ENCODE results near the gene SRC.

SRC gene

DNA sequence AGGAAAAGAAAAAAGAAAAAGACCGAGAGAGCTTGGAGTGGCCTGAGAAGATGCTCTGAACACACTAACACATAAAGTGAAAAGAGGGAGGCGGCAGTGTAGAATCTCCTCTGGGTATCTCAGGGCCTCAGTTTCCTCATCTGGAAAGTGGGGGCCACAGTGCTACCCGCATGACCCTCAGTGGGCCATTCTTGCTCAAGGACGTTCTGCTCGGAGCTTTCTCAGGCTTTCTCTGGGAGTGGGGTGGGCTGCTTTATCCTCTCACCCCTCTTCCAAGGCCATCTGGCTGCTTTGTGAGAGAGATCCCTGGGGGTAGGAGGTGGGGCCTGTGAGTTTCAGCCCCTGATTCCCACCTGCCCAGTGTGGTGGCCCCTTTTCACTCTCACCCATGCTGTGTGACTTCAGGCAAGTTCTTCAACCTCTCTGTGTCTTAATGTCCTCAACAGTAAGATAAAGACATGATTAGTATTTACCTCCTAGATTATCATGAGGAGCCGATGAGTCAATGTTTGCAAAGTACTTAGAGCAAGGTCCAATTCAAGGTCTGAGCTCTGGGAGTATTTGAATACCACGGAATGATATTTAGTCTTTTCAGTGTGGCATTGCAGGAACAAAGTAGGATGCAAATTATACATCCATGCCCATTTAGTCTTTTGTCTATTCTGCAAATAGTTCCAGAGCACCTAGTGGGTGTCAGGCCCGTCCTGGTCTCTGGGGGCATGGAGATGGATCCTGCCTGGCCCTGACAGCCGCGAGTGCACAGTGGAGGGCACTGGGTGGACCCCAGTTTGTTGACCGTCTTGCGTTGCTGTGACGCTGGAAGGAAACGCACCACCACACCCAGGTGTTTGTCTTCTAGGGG lies 34.3 kb downstream of the SRC start:
- no peak overlapping the region for H3K9ac ChIP-seq

DNA sequence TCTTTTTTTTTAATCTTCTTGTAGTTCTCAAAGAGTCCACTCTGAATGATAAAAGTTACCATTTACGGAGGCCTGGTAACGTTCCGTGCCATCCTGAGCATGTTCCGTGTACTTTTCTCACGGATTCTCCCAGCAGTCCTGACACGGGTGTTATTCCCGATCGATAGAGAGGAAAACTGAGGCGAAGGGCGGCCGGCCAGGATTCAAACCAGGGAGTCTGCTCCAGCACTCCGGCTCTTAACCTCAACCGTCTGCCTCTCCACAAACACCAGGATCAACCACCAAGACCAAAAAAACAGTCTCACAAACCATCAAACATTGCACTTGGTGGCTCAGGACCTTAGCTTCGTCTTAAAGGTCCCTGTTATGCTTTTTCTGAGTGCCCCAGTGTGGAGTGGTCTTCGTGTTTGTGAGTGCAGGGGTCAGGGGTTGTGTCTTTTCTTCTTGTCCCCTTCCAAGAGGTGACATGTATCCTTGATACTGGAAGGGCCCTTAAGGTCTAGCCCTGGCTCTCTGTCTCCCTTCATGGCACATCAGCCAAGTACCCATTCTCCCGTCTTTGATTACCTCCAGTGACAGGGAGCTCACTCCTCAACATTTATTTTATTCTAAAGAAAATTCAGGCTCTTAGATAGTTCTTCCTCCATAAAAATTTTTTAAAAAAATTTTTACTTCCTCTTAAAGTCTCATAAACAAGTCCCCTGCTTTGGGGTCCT lies 35.1 kb downstream of the SRC start:
- H2AFZ ChIP-seq (ENCODE audit: low read depth) = no peak overlapping the region
- no peak overlapping the region for H3K4me2 ChIP-seq
- no peaks in the 10 kb centered on the region for H3K79me2 ChIP-seq (ENCODE audit: insufficient read depth, low read depth)
- no peaks in the 10 kb centered on the region; the same call in 1 of the 2 replicates for H3K27me3 ChIP-seq (ENCODE audit: insufficient read depth, low read depth)
- H3K9ac ChIP-seq = no peak overlapping the region
- no peaks in the 10 kb centered on the region for H3K36me3 ChIP-seq (ENCODE audit: insufficient read depth)
- H3K4me3 ChIP-seq (IDR thresholded peaks at IDR 0.05; ENCODE audit: insufficient read depth, low read depth, low read length) = no peak overlapping the region
- H3K27ac ChIP-seq = no peak overlapping the region
- no peaks in the 10 kb centered on the region for H3K4me1 ChIP-seq (ENCODE audit: low read depth, poor library complexity, severe bottlenecking)
- H4K20me1 ChIP-seq (ENCODE audit: insufficient read depth) = no peaks in the 10 kb centered on the region
- TF ChIP-seq, protein P1, sequence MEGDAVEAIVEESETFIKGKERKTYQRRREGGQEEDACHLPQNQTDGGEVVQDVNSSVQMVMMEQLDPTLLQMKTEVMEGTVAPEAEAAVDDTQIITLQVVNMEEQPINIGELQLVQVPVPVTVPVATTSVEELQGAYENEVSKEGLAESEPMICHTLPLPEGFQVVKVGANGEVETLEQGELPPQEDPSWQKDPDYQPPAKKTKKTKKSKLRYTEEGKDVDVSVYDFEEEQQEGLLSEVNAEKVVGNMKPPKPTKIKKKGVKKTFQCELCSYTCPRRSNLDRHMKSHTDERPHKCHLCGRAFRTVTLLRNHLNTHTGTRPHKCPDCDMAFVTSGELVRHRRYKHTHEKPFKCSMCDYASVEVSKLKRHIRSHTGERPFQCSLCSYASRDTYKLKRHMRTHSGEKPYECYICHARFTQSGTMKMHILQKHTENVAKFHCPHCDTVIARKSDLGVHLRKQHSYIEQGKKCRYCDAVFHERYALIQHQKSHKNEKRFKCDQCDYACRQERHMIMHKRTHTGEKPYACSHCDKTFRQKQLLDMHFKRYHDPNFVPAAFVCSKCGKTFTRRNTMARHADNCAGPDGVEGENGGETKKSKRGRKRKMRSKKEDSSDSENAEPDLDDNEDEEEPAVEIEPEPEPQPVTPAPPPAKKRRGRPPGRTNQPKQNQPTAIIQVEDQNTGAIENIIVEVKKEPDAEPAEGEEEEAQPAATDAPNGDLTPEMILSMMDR (conservative IDR thresholded peaks at IDR 0.05; ENCODE audit: low read depth, low read length) = no peak

More for the DNA sequence above, 34.3 kb downstream of the SRC start:
- no peak overlapping the region for H3K27ac ChIP-seq
- H3K27me3 ChIP-seq (ENCODE audit: insufficient read depth, low read depth) = no peaks in the 10 kb centered on the region; the same call in 1 of the 2 replicates
- H3K79me2 ChIP-seq (ENCODE audit: insufficient read depth, low read depth) = no peaks in the 10 kb centered on the region
- no peak overlapping the region for H2AFZ ChIP-seq (ENCODE audit: low read depth)
- H3K4me3 ChIP-seq (IDR thresholded peaks at IDR 0.05; ENCODE audit: insufficient read depth, low read depth, low read length) = no peak overlapping the region
- TF ChIP-seq, protein P1 (conservative IDR thresholded peaks at IDR 0.05; ENCODE audit: low read depth, low read length) = no peak
- no peaks in the 10 kb centered on the region for H3K36me3 ChIP-seq (ENCODE audit: insufficient read depth)
- H4K20me1 ChIP-seq (ENCODE audit: insufficient read depth) = no peaks in the 10 kb centered on the region
- H3K4me2 ChIP-seq = no peak overlapping the region
- no peaks in the 10 kb centered on the region for H3K4me1 ChIP-seq (ENCODE audit: low read depth, poor library complexity, severe bottlenecking)

DNA sequence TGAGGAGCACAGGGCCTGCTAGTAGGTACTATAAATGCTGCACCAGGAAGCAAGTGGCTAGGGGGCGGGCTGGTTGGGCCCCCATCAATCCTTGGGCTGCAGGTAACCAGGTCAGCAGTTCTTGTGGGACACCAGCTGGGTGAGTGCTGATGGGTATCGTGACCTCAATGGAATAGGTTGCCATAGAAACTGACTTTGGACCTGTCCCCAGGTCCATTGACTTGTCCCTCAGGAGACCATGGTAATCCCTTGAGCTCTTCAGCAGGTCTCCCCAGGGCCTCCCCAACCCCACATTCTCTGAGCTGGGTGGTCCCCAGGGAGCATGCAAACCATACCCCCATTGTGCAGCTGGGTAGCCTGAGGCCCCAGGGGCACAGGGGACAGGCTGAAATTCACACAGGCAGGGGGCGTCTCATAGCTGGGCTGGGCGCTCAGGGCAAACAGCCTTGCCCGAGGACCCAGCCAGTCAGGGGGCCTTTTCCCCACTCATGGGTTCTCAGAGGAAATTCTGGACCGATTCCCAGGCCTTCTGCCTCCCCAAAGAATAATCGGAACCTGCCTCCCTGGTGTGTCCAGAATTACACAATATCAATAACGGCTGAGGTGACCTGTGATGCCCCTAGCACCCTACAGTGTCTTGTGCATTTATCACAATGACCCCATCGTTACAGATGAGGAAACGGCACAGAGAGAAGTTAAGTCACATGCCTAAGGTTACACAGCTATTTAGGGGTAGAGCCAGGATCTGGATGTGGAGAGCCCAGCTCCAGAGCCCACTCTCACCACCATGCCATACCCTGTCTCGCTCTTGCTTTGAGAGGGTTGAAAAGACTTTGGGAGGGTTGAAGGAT lies 35.9 kb downstream of the SRC start:
- Histone ChIP-seq H3K4me1 (ENCODE audit: low read depth, poor library complexity, severe bottlenecking) (no peaks in the 10 kb centered on the region), H4K20me1 (ENCODE audit: insufficient read depth) (no peaks in the 10 kb centered on the region), H3K36me3 (ENCODE audit: insufficient read depth) (no peaks in the 10 kb centered on the region), H3K27ac (no peak overlapping the region), H3K4me2 (no peak overlapping the region), H2AFZ (ENCODE audit: low read depth) (no peak overlapping the region), H3K79me2 (ENCODE audit: insufficient read depth, low read depth) (no peaks in the 10 kb centered on the region), H3K27me3 (ENCODE audit: insufficient read depth, low read depth) (no peaks in the 10 kb centered on the region; the same call in 1 of the 2 replicates), H3K9ac (no peak overlapping the region), H3K4me3 (IDR thresholded peaks at IDR 0.05; ENCODE audit: insufficient read depth, low read depth, low read length) (no peak overlapping the region)
- TF ChIP-seq, protein P1 (conservative IDR thresholded peaks at IDR 0.05; ENCODE audit: low read depth, low read length) = no peak

DNA sequence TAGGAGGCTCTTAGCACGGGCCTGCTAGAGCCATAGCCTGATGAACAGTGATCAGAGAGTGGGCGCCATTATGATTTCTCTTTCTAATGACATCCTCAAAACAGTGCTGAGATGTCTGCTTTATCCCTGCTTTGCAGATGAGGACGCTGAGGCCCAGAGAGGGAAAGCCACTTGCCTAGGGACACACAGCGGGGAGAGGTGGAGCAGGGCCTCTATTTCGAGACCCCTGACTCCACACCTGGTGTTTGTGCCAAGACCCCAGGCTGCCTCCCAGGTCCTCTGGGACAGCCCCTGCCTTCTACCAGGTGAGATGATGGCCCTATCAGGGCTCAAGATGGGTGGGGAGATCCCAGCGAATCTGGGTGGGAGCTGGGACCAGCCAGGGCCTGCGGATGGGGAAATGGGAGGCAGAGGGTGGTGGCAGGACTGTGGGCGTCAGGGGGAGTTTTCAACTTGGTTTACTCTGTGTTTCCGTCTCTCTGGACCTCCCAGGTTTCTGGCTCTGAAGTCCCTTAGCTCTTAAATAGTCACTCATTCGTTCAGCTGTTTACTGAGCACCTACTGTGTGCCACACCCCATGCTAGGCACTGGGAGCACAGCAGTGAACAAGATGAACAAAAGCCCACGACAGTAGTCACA lies 36.7 kb downstream of the SRC start:
- Histone ChIP-seq H3K36me3 (ENCODE audit: insufficient read depth) (no peaks in the 10 kb centered on the region), H3K9ac (no peak overlapping the region), H3K4me3 (IDR thresholded peaks at IDR 0.05; ENCODE audit: insufficient read depth, low read depth, low read length) (no peak overlapping the region), H4K20me1 (ENCODE audit: insufficient read depth) (no peaks in the 10 kb centered on the region), H2AFZ (ENCODE audit: low read depth) (no peak overlapping the region), H3K27ac (no peak overlapping the region), H3K4me1 (ENCODE audit: low read depth, poor library complexity, severe bottlenecking) (no peaks in the 10 kb centered on the region), H3K27me3 (ENCODE audit: insufficient read depth, low read depth) (no peaks in the 10 kb centered on the region; the same call in 1 of the 2 replicates), H3K4me2 (no peak overlapping the region), H3K79me2 (ENCODE audit: insufficient read depth, low read depth) (no peaks in the 10 kb centered on the region)
- TF ChIP-seq, protein P1 (conservative IDR thresholded peaks at IDR 0.05; ENCODE audit: low read depth, low read length) = no peak

All from KMS-11 (cell line).